ENCODE results near the gene SP7. TPM values are rescaled to one million over a fixed set of nuclear protein-coding genes. Genes with fewer than 3 reads are reported as not detected.

Gene SP7
- total and polyA plus RNA-seq, 9 of the 15 experiments (the other 6 are each of a cell fraction or from before 2014, with no cell fraction given), result 0.04 TPM; not detected in 8

DNA sequence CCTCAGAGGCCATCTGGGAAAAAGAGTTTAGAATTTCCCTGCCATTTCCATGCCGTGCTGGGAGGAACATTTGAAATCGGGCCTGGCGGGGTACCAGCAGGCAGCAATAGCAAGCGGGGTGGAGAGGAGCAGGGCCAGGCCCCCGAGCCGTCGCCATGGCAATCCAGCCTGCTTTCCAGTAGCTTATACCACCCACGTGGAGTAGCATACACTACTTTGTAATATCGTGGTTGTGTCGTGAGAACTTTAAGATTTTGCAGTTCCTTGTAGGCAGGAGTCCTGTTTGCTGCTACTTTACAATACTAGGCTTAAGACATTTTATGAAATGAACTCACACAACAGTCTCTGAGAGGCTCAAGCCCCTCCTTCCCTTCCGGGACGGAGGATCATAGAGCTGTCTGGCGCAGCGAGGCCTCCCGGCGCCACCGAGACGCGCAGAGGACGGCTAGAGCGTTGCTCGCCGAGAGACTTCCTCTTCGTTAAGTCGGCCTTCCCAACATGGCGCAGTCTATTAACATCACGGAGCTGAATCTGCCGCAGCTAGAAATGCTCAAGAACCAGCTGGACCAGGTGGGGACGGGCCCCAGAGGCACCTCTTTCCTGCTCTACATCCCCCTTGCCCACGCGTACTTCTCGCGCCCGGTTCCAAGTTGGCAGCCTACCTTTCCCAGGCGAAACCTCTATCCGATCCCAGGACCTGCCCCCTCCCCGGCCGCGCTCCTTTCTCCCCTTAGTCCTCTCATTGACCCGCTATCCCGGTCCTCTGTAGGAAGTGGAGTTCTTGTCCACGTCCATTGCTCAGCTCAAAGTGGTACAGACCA is 40.9 kb downstream of the SP7 start, which contains the start of gene PFDN5 (continued):
- TF ChIP-seq ZNF121 (CRISPR knock-in tag; conservative IDR thresholded peaks at IDR 0.05) (no peak), BMI1 (IDR thresholded peaks at IDR 0.05; ENCODE audit: low read length) (peak; percentile 78), ZBTB8A (IDR thresholded peaks at IDR 0.05; ENCODE audit: partially characterized antibody) (no peak), RFX5 (IDR thresholded peaks at IDR 0.05; ENCODE audit: low read depth, low read length) (no peak), ZNF583 (CRISPR knock-in tag; IDR thresholded peaks at IDR 0.05) (no peak), CBFA2T3 (IDR thresholded peaks at IDR 0.05) (no peak), MTA1 (IDR thresholded peaks at IDR 0.05; ENCODE audit: borderline replicate concordance) (peak; percentile 67; the same call in 1 of the 2 replicates), TAF7 (tag; IDR thresholded peaks at IDR 0.05) (peak; percentile 95), ZNF717 (CRISPR knock-in tag; IDR thresholded peaks at IDR 0.05) (no peak), HNRNPH1 (optimal IDR thresholded peaks at IDR 0.05; ENCODE audit: low read depth, low read length) (no peak), ZC3H8 (IDR thresholded peaks at IDR 0.05) (no peak), ZNF668 (CRISPR knock-in tag; IDR thresholded peaks at IDR 0.05) (no peak), MAZ (CRISPR knock-in tag; conservative IDR thresholded peaks at IDR 0.05 in 1 of 2, IDR thresholded peaks at IDR 0.05 in 1 of 2) (peak; percentile 62 to 87; a peak in 3 of 4 replicates), PHF8 (IDR thresholded peaks at IDR 0.05; ENCODE audit: borderline replicate concordance, low read length) (peak; percentile 88), BCOR (IDR thresholded peaks at IDR 0.05) (no peak), ZZZ3 (IDR thresholded peaks at IDR 0.05) (peak; percentile 82), HSF4 (CRISPR knock-in tag; IDR thresholded peaks at IDR 0.05; ENCODE audit: borderline replicate concordance) (no peak), ZBTB1 (CRISPR knock-in tag; IDR thresholded peaks at IDR 0.05; ENCODE audit: borderline replicate concordance, low read depth) (no peak)
- TF ChIP-seq, protein P1, sequence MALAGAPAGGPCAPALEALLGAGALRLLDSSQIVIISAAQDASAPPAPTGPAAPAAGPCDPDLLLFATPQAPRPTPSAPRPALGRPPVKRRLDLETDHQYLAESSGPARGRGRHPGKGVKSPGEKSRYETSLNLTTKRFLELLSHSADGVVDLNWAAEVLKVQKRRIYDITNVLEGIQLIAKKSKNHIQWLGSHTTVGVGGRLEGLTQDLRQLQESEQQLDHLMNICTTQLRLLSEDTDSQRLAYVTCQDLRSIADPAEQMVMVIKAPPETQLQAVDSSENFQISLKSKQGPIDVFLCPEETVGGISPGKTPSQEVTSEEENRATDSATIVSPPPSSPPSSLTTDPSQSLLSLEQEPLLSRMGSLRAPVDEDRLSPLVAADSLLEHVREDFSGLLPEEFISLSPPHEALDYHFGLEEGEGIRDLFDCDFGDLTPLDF (CRISPR knock-in tag; IDR thresholded peaks at IDR 0.05), result peak; percentile 65; the same call in 1 of the 2 replicates
- TF ChIP-seq, protein P2, sequence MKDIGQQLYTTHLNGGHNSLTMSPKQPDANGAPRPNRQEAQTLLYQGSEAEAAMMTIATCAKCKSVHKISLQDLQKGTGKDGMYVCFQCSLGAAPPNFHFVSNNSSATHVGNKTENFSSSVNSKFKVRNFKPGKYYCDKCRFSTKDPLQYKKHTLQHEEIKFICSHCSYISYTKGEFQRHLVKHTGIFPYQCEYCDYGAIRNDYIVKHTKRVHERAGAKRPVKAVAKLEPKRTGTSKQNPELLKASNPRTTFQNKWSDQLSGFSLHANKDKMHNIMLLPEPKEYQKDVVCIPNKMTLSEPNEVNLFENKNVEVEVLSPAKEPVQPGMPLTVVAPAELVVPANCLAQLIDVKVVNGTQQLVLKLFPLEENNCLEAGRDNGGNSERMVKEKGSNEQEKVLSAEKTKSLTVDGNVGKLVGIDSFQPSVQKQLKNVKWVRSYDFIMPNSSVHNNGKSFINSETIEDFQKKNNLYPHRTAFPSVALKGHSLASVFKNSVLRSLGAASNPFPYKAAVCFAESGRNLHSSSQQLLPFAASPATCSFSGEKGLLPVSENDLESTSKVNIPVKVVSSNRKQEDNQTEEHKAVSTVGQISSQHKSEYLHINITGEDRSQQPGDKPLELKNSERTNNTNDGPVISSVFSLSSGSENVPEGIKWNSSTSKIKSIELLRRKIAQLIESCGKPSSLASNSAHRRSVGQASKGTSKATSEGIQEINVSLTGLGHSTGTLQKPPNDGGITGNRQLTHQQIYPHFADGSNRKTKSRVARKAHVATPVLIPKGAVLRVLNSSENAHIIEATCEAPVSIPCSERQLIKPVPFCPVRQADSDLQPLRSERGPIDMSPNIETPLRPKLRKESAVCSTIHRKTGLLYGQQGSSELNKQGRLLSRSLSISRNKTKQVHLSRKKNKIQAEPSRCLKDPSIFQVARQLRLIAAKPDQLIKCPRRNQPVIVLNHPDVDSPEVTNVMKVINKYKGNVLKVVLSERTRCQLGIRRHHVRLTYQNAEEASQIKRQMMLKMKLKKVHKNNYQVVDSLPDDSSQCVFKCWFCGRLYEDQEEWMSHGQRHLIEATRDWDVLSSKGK (CRISPR knock-in tag; IDR thresholded peaks at IDR 0.05), result no peak
- TF ChIP-seq, protein P3, sequence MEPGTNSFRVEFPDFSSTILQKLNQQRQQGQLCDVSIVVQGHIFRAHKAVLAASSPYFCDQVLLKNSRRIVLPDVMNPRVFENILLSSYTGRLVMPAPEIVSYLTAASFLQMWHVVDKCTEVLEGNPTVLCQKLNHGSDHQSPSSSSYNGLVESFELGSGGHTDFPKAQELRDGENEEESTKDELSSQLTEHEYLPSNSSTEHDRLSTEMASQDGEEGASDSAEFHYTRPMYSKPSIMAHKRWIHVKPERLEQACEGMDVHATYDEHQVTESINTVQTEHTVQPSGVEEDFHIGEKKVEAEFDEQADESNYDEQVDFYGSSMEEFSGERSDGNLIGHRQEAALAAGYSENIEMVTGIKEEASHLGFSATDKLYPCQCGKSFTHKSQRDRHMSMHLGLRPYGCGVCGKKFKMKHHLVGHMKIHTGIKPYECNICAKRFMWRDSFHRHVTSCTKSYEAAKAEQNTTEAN (CRISPR knock-in tag; IDR thresholded peaks at IDR 0.05), result no peak
- TF ChIP-seq, protein P4, sequence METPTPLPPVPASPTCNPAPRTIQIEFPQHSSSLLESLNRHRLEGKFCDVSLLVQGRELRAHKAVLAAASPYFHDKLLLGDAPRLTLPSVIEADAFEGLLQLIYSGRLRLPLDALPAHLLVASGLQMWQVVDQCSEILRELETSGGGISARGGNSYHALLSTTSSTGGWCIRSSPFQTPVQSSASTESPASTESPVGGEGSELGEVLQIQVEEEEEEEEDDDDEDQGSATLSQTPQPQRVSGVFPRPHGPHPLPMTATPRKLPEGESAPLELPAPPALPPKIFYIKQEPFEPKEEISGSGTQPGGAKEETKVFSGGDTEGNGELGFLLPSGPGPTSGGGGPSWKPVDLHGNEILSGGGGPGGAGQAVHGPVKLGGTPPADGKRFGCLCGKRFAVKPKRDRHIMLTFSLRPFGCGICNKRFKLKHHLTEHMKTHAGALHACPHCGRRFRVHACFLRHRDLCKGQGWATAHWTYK (CRISPR knock-in tag; IDR thresholded peaks at IDR 0.05), result no peak

Data from K562 (cell line).